Natural killer cell treated with Interleukin-12 subunit alpha and Interleukin-12 subunit beta and Interleukin-15 and Interleukin-18, amount 100 ng/mL, for 72 hours (primary cell): ENCODE measurements around the gene APOL2. TPM values are rescaled to one million over a fixed set of nuclear protein-coding genes. Genes with fewer than 3 reads are reported as not detected.
A peak's percentile ranks its signal among the peaks of the same experiment; 100 is the strongest.

Experiments used
- ATAC-seq, 2 donors: fragments of 150-1000 bp; cut with Tn5 transposase in 1 of 2; sonication (Bioruptor Pico), chemical (Tn5 transposase) in 1 of 2; 2 replicates each; pipeline ENCODE4 v1.10.0; 2021
- DNase-seq: peaks from one replicate; pipeline ENCODE4 v3.0.0; 2022; ENCODE audit warnings: low spot score
- H3K27ac Mint-ChIP-seq, 2 donors: 1 replicate in 1 of 2; 2 replicates in 1 of 2; pipeline ENCODE4 v1.8.0; 2022; ENCODE audit warnings: mixed read lengths in 2 of 2, mild to moderate bottlenecking in 1 of 2, moderate library complexity in 1 of 2
- H3K27me3 Mint-ChIP-seq, 2 donors: 1 replicate in 1 of 2; 2 replicates in 1 of 2; pipeline ENCODE4 v1.8.0; 2022; ENCODE audit warnings: mixed read lengths in 2 of 2
- H3K36me3 Mint-ChIP-seq: one replicate; pipeline ENCODE4 v1.8.0; 2022; ENCODE audit warnings: mixed read lengths
- H3K4me1 Mint-ChIP-seq, 2 donors: 1 replicate in 1 of 2; 2 replicates in 1 of 2; pipeline ENCODE4 v1.8.0; 2022; ENCODE audit warnings: low read depth in 2 of 2, mixed read lengths in 2 of 2, mild to moderate bottlenecking in 1 of 2
- H3K4me3 Mint-ChIP-seq: one replicate; pipeline ENCODE4 v1.8.0; 2022; ENCODE audit warnings: mixed read lengths
- H3K9me3 Mint-ChIP-seq: 2 replicates; pipeline ENCODE4 v1.8.0; 2022; ENCODE audit warnings: mixed read lengths
- total RNA-seq, 2 donors: library from RNA; stranded (reverse); gene quantifications; one replicate each; pipeline ENCODE4 v1.2.3, GENCODE V29; 2022

APOL2 gene, protein sequence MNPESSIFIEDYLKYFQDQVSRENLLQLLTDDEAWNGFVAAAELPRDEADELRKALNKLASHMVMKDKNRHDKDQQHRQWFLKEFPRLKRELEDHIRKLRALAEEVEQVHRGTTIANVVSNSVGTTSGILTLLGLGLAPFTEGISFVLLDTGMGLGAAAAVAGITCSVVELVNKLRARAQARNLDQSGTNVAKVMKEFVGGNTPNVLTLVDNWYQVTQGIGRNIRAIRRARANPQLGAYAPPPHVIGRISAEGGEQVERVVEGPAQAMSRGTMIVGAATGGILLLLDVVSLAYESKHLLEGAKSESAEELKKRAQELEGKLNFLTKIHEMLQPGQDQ
- 100 to 1,000 TPM in 1 of 2 donors, 10 to 100 TPM in 1; 92.1 to 231 TPM for total RNA-seq

DNA sequence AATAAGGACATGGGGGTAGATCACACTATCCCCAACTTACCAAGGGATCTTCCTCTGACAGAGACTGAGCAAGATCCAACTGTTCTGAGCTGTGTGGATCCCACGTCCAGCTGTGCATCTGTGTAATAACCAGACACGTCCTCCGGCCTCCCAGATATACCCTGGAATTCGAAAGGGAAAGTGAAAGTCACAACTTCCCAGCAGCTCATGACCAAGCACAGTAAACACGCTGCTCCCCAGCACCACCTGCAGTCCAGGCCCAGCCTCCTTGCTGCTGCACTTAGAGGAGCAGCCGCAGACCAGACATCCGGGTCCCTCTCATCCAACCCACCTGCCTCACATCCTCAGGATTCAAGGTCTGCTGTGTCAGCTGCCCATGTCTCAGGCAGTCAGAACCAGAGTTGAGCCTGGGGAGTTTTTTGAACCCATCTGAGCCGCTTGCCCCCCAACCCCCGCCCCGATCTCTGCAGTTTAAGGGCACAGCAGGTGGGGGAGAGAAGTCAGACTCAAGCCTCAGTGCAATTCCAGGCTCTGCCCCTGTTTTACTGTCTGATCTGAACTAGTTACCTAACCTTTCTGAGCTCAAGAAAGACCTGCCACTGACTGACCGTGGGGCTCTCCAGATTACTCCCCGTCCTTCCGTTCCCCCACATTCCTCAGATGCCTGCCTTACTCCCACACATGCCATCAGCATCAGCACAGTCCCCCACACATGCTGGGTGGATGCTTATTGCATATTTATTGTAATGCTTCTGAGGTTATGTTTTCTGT, at the start of gene APOL2:
Gene APOL2, minus strand, starts transcription at position 127 of the 771 bp plus-strand sequence. CDS start 6,365 bp downstream, outside the sequence.
- DNase-seq (peak; percentile 87), ATAC-seq (peak; percentile 94 to 95)
- Mint-ChIP-seq H3K4me3 (peak within 1 kb of the TSS; percentile 99), H3K4me1 (peaks cover 47 to 55% of the 10 kb centered on the region in 2 donors), H3K9me3 (peaks cover 3% of the 10 kb centered on the region), H3K27me3 (no peaks in the 10 kb centered on the region), H3K27ac (peak within 1 kb of the TSS; percentile 99 to 100), H3K36me3 (peaks cover 30% of the 10 kb centered on the region)

DNA sequence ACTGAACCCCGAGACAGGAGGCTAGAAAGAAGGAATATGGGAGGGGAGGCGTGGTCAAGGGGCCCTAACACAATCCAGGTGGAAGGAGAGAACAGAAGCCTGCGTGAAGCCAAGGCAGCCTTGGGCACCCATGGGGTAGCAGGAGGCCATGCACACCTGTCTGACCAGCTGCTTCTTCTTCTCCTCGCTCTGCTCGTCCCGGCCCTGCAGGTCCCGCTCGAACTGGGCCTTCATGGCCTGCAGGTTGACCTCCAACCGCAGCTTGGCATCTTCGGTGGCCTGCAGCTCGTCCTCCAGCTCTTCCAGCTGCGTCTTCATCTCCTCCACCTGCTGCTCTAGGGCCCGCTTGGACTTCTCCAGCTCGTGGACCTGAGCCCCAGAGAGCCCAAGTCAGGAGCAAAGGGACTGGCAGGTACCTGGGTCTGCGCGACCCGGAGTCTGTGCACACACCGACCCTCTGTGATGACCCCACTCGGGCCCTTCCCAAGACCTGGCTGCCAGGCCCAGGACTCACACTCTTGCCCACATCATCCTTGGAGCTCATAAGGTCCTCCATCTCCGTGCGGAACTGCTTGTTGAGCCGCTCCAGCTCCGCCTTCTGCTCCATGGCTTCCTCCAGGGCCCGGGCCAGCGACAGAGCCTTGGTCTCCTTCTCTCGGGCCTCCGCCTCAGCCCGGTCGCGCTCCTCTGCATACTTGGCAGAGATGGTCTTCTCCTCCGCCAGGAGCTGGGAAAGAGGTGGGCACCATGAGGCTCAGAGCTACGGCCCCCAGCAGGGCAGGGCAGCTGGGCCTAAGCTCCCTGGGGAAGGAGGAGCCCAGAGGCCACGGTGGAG, 49.5 kb upstream of the APOL2 start:
- peaks cover 35 to 36% of the 10 kb centered on the region in 2 donors for H3K4me1 Mint-ChIP-seq
- peaks cover 21% of the 10 kb centered on the region for H3K36me3 Mint-ChIP-seq
- H3K9me3 Mint-ChIP-seq = no peaks in the 10 kb centered on the region
- H3K4me3 Mint-ChIP-seq = no peak overlapping the region
- DNase-seq = no peak
- peak overlapping the region in 1 of 2 donors; percentile 70 for H3K27ac Mint-ChIP-seq
- ATAC-seq = no peak
- H3K27me3 Mint-ChIP-seq = no peaks in the 10 kb centered on the region

DNA sequence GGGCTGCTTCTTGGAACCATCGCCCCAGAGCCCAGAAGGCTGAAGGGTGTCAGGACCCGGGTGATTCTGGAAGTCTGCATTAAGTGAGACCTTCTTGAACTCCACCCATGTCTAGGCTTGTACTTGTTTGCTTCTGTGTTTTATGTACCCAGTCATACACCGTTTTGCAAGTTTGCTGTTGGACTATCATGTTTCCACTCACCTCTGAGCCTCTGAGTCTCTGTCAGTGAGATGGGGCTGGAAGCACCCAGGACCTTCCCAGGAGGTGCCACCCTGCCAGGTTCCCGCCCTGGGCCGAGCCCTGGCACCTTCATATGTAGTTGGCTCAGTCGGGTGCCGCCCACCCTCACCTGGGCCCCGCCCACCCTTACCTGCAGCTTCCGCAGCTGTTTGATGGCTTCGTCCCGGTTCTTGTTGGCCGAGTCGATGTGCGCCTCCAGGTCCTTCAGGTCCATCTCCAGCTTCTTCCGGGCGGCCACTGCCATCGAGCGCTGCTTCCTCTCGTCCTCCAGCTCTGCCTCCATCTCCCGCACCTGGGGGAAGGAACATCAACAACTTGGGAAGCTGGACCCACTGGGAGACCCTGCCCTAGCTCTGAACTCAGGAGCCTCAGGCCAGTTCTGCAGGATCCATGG, 48.7 kb upstream of the APOL2 start:
- DNase-seq (no peak), ATAC-seq (no peak)
- H3K4me1 Mint-ChIP-seq = peaks cover 35 to 36% of the 10 kb centered on the region in 2 donors
- H3K36me3 Mint-ChIP-seq = peaks cover 21% of the 10 kb centered on the region
- no peak overlapping the region for H3K4me3 Mint-ChIP-seq
- no peaks in the 10 kb centered on the region for H3K27me3 Mint-ChIP-seq
- peak overlapping the region in 1 of 2 donors; percentile 70 for H3K27ac Mint-ChIP-seq
- no peaks in the 10 kb centered on the region for H3K9me3 Mint-ChIP-seq

DNA sequence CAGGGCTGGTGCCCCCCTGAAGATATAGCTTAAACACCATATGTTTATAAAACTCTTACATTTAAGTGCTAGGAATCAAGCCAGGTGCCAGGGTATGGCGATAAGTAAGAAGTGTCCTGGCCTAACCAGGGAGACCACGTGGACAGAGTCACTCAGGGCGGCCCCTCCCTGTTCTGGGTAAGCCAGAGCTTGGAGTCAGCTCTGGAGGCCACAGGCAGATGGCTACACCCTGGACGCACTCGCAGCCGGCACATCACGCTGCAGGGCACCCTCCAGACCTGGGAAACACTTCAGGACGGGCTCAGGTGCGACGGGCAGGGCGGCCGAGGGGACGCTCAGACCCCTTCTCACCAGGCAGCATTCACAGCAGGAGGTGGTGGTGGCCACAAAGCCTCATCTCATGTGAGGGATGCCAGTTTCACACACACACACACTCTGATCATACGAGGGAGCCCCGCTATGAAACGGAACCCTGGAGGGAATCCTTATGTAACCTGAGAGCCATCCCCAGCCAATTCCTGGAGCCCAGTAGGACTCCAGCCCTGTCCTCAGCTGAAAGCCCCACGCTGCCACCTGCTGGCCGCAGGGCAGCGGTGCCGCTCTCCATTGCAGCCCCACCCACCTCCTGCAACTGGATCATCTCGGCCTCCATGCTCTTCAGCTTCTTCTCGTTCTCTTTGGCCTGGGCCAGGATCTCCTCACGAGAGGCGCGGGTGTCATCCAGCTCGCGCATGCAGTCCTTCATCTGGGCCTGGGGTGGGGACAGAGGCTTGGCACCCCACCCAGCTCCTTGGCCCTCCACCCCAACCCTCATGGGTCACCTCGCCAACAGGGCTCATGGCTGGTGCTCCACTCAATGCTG, 47.0 kb upstream of the APOL2 start:
- ATAC-seq = peak; percentile 71 to 79
- Mint-ChIP-seq H3K4me3 (no peak overlapping the region), H3K36me3 (peaks cover 12% of the 10 kb centered on the region), H3K27me3 (no peaks in the 10 kb centered on the region), H3K9me3 (no peaks in the 10 kb centered on the region), H3K4me1 (peaks cover 28 to 29% of the 10 kb centered on the region in 2 donors), H3K27ac (peak overlapping the region; percentile 63 to 85)
- DNase-seq = no peak

DNA sequence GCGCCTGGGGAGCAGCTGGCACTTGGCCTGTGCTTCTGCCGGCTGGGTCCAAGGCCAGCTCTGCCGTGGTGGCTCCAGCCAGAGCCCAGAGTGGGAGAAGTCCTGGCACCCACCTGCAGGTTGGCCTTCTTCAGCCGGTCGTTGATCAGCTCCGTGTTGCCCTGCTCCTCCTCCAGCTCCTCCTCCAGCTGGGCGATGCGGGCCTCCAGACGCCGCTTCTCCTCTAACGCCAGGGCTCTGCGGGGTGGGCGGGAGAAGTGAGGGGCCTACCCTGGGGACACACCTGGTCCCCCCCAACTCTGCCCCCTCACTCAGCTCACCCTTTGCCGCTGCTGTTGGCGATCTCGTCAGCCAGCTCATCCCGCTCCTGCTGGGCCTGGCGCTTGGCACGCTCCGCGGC, 46.2 kb upstream of the APOL2 start:
- peaks cover 12% of the 10 kb centered on the region for H3K36me3 Mint-ChIP-seq

DNA sequence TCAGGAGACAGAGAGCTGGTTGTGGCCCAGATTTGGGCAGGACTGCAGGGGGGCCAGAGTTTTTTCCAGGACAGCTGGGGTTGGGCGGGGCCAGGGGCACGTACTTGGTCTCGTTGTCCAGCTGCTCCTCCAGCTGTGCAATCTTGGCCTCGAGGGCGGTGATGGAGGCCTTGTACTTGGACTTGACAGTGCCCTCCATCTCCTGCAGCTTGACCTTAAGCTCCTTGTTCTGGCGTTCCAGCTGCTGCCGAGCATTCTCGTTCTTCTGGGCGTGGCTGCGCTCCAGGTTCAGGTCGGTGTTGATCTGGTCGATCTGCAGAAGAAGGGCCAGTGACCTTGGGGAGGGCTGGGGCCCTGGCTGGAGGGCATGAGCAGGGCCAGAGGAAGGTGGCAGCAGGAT, 45.7 kb upstream of the APOL2 start:
- no peak overlapping the region for H3K27ac Mint-ChIP-seq
- H3K27me3 Mint-ChIP-seq = no peaks in the 10 kb centered on the region
- ATAC-seq = no peak
- no peak overlapping the region for H3K4me3 Mint-ChIP-seq
- DNase-seq = no peak
- peaks cover 12% of the 10 kb centered on the region for H3K36me3 Mint-ChIP-seq
- H3K4me1 Mint-ChIP-seq = peaks cover 28% of the 10 kb centered on the region in 2 donors
- H3K9me3 Mint-ChIP-seq = no peaks in the 10 kb centered on the region

More for the DNA sequence above, 46.2 kb upstream of the APOL2 start:
- H3K27ac Mint-ChIP-seq = no peak overlapping the region
- no peaks in the 10 kb centered on the region for H3K27me3 Mint-ChIP-seq
- H3K4me3 Mint-ChIP-seq = no peak overlapping the region
- H3K4me1 Mint-ChIP-seq = peaks cover 28 to 29% of the 10 kb centered on the region in 2 donors
- no peak for DNase-seq
- no peak for ATAC-seq
- H3K9me3 Mint-ChIP-seq = no peaks in the 10 kb centered on the region

DNA sequence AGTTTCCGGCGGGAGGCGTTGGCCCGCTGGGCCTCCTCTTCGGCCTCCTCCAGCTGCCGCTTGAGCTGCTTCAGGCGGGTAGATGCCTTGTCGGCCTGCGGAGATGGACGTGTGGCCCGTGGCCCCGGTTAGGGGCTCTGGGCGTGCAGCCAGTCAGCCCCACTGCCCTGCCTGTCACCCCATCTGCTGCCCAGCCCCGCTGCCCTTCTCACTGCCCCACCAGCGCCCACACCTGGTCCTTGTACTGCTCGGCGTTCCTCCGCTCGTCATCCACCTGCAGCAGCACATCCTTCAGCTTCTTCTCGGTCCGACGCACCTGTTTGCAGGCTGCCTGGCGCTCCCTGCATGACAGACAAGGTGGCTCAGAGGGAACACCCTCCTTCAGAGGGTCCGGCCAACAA, 44.8 kb upstream of the APOL2 start:
- Mint-ChIP-seq H3K27me3 (no peaks in the 10 kb centered on the region), H3K4me1 (peaks cover 22 to 23% of the 10 kb centered on the region in 2 donors), H3K36me3 (peaks cover 6% of the 10 kb centered on the region), H3K9me3 (no peaks in the 10 kb centered on the region), H3K27ac (no peak overlapping the region), H3K4me3 (no peak overlapping the region)
- ATAC-seq (no peak), DNase-seq (no peak)

DNA sequence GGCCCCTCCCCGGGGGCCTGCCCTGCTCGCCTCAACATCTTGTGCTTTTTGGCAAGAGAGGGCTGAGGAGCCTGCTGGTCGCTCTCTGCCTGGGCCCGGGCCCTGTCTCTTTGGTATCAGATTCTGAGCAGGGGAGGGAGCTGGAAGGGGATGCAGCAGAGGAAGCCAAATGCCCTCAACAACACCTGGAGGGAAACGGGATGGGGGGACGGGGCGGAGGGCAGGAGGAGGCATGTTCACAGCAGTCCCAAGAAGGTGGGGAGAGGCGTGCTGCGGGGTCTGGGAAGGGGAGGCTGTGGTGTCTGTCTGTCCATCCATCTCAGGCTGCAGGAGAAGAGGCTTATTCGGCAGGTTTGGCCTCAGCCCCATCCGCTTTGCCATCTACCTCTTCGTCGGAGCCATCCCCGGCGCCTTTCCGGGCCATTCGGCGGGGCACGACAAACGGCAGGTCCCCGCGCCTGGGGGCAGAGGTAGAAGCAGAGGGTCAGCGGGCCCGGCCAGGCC, 43.1 kb upstream of the APOL2 start:
- Mint-ChIP-seq H3K36me3 (peaks cover 6% of the 10 kb centered on the region), H3K9me3 (no peaks in the 10 kb centered on the region), H3K27ac (no peak overlapping the region), H3K4me1 (peaks cover 19 to 20% of the 10 kb centered on the region in 2 donors), H3K4me3 (no peak overlapping the region), H3K27me3 (no peaks in the 10 kb centered on the region)
- ATAC-seq (no peak), DNase-seq (no peak)

DNA sequence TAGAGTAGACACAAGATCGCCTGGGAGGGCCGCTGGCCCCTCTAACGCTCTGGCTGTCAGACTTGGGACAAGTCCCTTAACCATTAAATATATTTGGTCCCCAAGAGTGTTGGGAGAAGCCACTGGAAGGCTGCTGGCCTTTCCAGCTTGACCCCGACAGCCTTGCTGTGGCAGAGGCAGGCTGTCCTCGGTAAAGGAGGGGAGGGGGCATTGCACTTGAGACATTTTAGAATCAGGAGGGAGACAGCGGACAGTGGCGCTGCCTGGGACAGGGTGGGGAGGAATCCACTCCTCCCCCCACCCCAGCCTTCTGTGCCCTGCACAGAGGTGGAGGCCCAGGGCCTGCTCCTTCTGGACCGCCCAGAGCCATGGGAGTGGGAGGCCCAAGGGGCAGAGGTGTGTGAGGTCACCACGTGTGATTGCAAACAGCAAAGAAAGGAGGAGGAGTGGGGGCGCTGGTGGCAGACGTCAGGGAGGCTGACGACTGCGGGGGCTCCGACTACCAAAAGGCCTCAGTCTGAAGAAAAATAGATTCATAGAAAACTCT, 42.5 kb upstream of the APOL2 start:
- Mint-ChIP-seq H3K4me1 (peaks cover 17 to 18% of the 10 kb centered on the region in 2 donors), H3K4me3 (no peak overlapping the region), H3K9me3 (no peaks in the 10 kb centered on the region), H3K27ac (peak overlapping the region in 1 of 2 donors; percentile 1), H3K36me3 (peaks cover 1% of the 10 kb centered on the region), H3K27me3 (no peaks in the 10 kb centered on the region)
- DNase-seq (no peak), ATAC-seq (no peak)

DNA sequence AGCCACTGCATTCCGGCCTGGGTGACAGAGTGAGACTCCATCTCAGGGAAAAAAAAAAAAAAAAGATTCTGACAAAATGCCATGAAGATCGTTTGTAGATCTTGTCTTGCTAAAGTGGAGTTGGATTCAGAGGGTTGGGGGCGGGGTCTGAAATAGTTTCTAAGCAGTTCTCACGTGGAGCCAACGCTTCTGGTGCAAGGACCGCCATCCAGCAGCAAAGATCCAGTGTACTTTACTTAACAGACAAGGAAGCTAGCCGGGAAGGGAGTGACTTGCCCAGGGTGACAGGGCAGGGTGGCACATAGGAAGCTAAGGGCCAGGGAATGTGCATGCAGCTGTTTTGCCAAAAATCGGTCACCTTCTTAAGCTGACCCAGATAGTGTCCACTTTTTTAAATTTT, 41.1 kb upstream of the APOL2 start:
- H3K36me3 Mint-ChIP-seq = no peaks in the 10 kb centered on the region
- H3K27ac Mint-ChIP-seq = no peak overlapping the region
- H3K4me3 Mint-ChIP-seq = no peak overlapping the region

DNA sequence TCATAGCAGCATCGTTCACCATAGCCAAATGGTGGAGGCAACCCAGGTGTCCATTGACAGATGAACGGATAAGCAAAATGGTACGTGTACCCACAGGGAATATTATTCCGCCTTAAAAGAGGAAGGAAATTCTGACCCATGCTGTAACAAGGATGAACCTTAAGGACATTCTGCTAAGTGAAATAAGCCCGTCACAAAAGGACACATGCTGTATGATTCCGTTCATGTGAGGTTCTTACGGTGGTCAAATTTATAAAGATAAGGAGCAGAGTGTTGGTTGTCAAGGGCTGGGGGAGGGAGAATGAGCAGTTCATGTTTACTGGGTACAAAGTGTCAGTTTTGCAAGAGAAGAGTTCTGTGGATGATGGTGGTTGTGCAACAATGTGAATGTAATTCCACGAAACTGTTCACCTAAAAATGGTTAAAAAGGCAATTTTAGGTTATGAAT, 39.9 kb upstream of the APOL2 start:
- no peaks in the 10 kb centered on the region for H3K27me3 Mint-ChIP-seq
- DNase-seq (no peak), ATAC-seq (no peak)
- H3K4me1 Mint-ChIP-seq = peaks cover 15 to 24% of the 10 kb centered on the region in 2 donors
- H3K36me3 Mint-ChIP-seq = no peaks in the 10 kb centered on the region
- no peak overlapping the region for H3K4me3 Mint-ChIP-seq
- peak overlapping the region in 1 of 2 donors; percentile 23 for H3K27ac Mint-ChIP-seq
- no peaks in the 10 kb centered on the region for H3K9me3 Mint-ChIP-seq

More for the DNA sequence above, 41.1 kb upstream of the APOL2 start:
- Mint-ChIP-seq H3K9me3 (no peaks in the 10 kb centered on the region), H3K27me3 (no peaks in the 10 kb centered on the region), H3K4me1 (peaks cover 14 to 17% of the 10 kb centered on the region in 2 donors)
- ATAC-seq (no peak), DNase-seq (no peak)
